ENCODE measurements around the gene CCDC150. TPM values are rescaled to one million over a fixed set of nuclear protein-coding genes. Genes with fewer than 3 reads are reported as not detected.

Gene CCDC150
- total and polyA plus RNA-seq, 9 of the 15 experiments (the other 6 are each of a cell fraction or from before 2014, with no cell fraction given), result 4.4 to 23.1 (median 11.3) TPM

DNA sequence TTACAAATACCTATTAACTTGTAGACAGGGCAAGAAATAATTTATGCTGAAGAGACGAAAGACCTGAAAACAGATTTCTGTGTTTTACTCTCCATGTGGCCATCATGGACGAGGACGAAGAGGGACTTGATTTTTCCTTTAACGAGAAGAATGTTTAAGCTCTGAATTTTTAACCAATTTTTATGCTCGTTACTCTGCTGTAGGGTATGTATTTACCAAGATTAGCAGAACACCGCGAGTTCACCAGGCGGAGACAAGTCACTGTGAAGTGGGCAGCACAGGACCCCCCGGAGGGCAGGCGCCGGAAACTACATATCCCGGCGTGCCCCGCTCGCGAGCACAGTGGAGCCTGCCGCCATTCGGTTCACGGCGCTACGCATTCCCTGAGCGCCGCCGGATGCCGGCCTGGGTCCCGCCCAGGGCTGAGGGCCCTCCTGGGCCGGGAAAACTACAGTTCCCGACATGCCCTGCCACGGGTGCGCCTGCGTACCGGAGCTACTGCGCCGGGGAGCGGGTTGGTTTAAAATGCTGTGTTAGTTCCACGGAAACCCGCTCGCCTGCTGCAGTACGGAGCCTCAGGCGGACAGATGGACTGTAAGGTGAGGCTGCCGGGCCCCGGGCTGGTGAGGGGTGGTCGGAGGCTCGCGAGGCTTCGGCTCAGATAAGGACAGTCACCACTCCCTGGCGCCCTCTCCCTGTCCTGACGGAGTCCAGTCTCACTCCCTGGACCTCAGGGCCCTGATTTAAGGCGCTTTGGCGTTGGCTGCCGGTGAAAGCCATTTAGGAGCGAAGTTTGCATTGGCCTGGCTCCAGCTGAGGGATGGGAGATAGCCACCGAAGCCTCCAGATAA, at the start of gene CCDC150 (continued):
- TF ChIP-seq ZFX (CRISPR knock-in tag; IDR thresholded peaks at IDR 0.05), result peak; percentile 71
- TF ChIP-seq, protein P1, sequence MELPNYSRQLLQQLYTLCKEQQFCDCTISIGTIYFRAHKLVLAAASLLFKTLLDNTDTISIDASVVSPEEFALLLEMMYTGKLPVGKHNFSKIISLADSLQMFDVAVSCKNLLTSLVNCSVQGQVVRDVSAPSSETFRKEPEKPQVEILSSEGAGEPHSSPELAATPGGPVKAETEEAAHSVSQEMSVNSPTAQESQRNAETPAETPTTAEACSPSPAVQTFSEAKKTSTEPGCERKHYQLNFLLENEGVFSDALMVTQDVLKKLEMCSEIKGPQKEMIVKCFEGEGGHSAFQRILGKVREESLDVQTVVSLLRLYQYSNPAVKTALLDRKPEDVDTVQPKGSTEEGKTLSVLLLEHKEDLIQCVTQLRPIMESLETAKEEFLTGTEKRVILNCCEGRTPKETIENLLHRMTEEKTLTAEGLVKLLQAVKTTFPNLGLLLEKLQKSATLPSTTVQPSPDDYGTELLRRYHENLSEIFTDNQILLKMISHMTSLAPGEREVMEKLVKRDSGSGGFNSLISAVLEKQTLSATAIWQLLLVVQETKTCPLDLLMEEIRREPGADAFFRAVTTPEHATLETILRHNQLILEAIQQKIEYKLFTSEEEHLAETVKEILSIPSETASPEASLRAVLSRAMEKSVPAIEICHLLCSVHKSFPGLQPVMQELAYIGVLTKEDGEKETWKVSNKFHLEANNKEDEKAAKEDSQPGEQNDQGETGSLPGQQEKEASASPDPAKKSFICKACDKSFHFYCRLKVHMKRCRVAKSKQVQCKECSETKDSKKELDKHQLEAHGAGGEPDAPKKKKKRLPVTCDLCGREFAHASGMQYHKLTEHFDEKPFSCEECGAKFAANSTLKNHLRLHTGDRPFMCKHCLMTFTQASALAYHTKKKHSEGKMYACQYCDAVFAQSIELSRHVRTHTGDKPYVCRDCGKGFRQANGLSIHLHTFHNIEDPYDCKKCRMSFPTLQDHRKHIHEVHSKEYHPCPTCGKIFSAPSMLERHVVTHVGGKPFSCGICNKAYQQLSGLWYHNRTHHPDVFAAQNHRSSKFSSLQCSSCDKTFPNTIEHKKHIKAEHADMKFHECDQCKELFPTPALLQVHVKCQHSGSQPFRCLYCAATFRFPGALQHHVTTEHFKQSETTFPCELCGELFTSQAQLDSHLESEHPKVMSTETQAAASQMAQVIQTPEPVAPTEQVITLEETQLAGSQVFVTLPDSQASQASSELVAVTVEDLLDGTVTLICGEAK (IDR thresholded peaks at IDR 0.05), result peak; percentile 76
- TF ChIP-seq, protein P1 (CRISPR knock-in tag; IDR thresholded peaks at IDR 0.05), result no peak

Data from K562 (cell line).